HG02623 (cell line): ENCODE data around the gene PDIA5.

Experiments
- ATAC-seq: cut with Tn5 transposase; IDR thresholded peaks from one replicate; pipeline ENCODE4 v1.9.1; 2021; ENCODE audit warnings: moderate library complexity; ENCODE audit not compliant: unreplicated experiment

PDIA5 gene

DNA sequence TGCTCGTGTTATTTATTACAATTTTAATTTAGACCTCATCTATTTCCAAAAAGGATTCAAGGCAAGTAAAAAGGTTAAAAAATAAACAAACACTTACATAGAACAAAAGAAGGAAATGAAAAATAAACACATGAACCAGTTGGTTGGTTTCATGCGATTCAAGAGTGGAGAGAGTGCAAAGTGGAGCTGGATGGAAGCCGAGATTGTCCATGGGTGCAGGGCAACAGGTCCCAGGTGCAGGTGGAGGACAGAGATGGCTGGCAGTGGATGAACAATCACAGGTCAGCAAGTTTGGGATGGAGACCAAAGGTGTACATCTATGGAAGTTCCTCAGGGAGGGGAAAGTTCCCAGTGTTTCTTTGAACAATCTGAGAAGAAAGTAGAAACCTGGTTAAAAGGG is 27.6 kb upstream of the PDIA5 start:
- ATAC-seq: no peak

DNA sequence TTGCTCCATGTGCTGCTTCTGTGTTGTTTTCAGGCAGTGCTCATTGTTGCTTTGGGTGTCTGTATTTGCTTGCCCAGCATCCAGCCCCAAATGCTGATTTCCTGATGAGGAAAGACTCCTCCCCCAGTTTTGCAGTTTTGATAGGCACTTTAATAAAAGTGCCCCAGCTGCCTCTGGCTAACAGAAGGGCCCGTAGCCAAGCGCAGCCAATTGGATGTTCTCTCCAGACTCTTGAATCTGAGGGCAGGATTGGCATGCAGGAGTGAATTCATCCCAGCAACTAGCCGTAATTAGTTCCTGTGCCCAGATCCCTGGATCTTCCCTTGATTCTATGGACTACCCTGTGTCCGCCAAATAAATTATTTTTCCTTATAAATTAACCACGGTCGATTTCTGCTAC is 24.4 kb upstream of the PDIA5 start:
- ATAC-seq: no peak

DNA sequence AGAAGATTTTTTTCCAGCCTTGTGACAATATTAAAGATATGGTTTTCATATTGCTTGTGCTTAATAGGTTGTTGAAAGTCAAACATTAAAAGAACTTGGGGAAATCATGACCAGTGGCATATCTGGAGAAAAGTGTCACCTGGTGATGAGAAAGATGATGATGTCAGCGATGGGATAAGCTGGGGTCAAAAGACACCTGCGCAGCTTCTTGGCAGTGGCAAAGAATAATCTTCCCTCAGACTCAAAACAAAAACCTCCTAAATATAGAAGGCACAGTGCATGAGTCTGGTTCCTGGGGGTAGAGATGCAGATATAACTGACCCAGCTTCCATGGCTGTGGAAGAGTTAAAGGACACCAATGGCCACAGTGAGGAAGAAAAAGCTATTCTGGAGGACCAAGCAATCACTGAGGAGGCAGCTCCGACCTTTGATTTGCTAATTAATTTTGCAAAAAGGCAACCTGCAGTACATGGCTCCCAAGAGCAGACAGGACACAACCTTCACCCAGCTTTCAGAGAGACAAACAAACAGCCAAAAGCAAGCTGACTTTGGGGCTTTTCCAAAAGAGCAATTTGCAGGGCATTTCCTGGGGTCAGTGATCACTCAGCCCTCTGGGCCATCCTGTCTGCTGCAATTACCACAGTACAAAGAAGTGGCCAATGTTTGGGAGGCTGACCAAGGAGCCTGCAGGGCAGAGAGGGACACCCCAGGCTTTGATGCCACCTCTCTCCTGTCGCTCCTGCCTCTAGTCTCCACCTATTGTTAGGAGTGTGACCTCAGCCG is 21.7 kb upstream of the PDIA5 start:
- ATAC-seq: no peak

DNA sequence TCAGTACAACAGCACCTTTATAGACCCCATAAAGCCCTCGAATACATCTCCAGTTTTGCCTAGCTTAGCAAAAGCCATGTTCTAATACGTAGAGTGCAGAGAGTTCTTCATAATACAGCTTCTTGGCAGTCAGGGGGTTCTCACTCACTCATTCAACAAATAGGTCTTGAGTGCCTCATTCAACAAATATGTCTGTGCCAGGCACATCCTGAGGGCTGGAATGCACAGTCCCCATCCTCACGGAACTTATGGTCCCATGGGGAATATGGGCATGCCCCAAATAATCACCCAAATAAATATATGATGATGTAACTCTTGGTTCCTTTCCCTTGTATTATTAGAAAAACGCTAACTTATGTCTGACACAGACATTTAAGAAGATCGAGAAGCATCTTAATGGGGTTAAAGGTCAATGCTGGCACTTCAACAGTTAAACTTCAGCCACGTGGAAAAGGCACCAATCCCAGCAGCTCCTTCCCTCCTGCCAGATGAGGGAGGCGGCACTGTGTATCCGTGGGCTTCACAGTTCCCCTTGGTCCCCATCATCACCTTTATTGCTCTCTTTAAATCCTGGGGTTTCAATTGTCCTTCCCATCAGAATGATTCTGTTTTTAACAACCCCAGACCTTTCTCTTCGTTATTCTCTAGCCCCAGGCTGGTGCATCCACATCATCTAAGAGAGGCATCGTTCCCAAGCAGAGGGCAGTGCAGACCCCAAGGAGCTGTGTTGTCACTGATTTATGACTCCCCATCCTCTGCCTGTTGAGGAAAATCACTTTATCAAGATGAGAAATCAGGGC is 20.4 kb upstream of the PDIA5 start:
- ATAC-seq: no peak

DNA sequence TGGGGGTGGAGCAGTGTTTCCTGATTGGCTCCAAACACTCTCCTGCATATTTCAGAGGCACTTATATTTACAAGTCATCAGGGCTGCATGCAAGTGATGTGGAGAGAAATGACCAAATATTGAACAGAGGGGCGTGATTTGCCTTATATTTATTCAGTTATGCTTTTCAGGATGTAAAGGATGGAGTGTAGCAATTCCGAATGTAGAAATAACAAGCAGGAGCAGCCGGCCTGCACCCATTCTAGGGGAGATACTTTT is 19.8 kb upstream of the PDIA5 start:
- ATAC-seq: no peak

DNA sequence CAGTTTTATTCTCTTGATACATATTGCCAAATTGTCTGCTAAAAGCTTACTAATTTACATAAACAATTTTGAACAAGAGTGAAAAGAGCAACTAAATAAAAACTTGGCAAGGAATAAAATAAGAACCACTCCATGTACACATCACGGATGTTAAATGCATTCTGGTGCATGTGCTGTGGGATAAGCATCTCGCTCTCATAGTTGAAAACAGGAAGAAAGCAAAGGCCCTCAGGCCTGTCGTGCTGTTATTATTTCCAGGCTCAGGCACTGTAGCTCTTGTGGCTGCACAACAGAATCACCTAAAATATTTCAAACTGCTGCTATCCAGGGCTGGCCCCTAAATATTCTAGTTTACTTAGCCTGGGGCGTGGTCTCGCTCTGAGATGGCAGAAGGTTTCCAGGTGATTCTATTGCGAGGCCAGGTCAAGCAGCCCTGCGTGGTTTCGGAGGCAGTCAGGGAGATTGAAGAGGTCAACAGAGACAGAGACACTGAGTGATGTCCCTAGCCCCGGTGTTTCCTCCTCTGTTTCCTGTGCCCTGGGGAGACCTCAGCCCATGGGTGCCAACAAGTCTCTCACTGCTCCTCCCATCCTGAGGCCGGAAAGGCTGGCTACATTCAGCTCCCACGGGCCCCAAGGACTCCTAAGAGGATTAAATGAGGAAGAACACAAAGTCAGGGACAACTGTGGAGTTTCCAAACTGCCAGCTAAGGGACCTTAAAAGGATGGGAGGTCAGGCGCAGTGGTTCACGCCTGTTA is 18.2 kb upstream of the PDIA5 start:
- no peak for ATAC-seq

DNA sequence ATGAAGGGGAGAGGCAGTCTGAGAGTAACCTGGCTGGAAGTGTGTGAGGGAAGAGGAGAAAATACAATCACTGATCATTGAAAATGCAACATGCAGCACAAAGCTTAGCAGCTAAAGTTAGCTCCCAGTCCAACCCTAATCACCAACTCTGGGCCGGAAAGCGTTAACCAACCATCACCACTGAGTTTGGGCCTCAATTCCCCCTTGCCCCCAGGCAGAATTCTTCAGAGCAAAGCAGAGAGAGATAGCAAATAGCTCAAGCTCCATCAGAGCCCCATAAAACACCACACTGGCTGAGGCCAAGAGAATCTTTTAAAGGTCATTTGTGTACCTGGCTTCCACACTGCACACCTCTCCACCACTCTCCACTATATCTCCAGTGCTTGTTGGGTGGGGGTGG is 16.2 kb upstream of the PDIA5 start:
- ATAC-seq: no peak

DNA sequence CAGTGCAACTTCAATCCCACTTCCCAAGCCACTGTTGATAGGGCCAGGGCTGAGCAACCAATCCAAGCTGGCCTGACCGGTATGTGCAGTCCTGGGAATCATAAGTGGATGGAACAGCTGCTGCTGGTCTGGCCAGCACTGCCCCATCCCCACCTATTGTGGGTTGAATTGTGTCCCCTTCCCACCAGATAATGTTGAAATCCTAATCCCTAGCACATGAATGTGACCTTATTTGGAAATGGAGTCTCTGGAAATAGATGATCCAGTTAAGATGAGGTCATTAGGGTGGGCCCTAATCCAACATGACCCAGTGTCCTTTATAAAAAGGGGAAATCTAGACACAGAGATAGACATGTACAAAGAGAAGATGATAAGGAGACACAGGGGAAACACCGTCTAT is 13.7 kb upstream of the PDIA5 start:
- ATAC-seq: no peak

DNA sequence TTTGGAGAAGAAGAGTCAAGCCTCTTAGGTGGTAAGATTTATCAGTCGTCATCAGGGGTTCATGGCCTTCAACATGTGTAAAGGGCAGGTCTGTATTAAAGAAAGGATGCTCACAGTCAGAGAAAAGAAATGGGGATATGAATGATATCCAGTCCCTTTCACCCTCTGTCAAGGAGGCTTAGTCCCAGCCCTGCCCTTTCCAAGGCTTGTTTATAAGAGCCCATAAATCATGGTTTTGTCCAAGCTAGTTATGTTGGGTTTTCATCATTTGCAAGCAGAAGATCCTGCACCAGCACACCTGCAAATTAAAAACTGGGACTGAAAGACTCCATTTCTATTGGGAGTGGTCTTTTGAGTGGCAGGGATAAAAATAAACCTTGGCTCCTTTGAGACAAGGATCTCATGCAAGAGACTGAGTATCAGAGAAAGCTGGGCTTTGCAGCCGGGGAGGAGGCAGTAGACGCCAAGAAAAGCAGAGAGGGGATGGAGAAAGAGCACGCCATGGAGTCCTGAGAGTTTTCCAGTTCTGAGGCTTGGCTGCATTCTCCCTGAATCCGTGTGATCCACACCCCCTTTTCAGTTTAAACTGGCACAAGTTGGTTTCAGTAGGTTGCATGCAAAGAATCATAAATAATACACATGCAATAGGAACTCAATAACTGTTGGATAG is 12.6 kb upstream of the PDIA5 start:
- no peak for ATAC-seq

DNA sequence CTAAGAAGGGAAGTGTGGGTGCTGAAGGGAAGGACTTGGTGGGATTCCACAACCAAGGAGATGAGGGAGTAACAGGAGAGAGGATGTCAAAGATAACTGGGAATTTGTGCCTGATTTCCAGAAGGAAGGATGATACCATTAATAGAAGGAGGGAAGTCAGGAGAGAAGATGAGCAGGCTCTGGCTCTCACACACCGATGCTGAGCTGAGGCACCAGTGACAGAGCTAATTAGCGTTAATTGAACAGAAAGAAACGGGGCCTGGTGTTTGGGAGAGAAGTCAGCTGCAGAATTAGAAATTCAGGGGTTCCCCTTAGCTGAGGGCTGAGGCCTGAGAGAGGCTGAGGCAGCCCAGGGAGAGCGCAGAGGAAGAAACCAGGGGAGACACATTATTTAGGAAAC is 11.9 kb upstream of the PDIA5 start:
- no peak for ATAC-seq

DNA sequence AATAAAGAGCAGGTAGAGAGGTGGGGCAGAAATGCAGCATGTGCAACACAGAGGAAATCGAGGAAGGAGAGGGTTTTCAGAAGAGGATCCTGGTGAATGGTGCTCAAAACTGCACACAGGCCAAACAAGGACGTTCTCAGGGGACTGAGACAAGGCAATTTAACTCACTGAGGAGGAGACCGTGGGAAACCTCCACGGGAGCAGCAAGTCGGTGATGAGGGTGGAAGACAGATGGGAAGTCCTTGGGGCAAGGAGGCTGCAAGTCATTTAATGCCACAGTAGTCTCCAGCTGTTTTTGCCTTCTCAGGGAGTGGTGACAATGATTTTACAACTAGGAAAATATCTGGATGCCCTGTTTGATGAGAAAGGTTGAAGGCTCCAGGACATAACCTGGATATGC is 11.5 kb upstream of the PDIA5 start:
- no peak for ATAC-seq

DNA sequence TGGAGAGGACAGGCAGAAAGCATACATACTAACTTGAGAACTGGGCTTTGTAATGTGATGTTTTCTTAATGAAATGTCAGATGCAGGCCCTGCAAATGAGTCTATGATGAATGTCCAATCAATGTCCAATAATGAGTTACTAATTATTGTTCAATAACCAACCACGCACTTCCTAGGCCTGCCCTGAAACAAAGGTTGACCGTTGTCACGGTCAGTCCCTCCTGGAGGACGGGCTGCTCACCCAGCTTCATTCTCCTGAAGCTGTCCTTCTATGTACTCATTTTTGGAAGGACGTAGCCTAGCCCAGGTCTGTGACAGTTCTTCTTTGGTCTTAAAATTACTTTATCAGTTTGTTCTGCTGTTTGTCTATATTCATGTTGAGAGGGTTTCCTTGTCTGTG is 8.3 kb upstream of the PDIA5 start:
- no peak for ATAC-seq

DNA sequence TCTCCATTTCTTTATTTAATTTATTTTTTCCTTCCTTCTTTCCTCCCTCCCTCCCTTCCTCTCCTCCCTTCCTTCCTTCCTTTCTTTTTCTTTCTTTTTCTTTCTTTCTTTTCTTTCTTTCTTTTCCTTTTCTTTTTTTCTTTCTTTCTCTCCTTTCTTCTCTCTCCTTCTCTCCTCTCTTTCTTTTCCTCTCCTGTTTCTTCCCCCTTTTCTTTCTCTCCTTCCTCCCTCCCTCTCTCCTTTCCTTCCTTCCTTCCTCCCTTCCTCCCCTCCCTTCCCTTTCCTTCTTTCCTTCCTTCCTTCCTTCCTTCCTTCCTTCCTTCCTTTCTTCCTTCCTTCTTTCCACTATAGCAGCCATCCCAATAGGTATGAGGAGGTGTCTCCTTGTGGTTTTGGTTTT is 6.8 kb upstream of the PDIA5 start:
- ATAC-seq: no peak

DNA sequence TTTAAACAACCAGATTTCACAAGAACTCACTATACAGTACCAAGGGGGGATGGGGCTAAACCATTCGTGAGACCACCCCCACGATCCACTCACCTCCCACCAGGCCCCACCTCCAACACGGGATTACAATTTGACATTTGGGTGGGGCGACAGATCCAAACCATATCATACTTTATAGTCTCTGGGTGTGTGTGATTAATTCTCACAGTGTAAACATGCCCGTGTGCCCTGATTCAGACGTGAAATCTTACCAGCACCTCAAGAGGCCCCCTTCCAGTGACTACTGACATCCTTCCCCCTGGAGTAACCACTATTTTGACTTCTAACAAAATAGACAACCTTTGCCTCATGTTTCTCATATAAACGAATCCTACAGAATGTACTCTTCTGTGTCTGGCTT is 5.0 kb upstream of the PDIA5 start:
- ATAC-seq: no peak

DNA sequence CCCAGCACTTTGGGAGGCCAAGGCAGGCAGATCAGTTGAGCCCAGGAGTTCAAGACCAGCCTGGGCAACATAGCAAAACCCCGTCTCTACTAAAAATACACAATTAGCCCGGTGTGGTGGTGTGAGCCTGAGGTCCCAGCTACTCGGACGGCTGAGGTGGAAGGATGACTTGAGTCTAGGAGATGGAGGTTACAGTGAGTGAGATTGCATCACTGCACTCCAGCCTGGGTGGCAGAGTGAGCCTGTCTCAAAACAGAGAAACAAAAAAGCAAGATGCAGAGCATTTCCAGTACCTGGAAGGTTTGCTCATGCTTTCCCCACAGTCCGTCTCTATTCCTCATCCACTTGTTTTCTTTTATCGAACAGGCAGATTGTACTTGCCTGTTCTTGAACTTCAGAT is 3.8 kb upstream of the PDIA5 start:
- no peak for ATAC-seq

DNA sequence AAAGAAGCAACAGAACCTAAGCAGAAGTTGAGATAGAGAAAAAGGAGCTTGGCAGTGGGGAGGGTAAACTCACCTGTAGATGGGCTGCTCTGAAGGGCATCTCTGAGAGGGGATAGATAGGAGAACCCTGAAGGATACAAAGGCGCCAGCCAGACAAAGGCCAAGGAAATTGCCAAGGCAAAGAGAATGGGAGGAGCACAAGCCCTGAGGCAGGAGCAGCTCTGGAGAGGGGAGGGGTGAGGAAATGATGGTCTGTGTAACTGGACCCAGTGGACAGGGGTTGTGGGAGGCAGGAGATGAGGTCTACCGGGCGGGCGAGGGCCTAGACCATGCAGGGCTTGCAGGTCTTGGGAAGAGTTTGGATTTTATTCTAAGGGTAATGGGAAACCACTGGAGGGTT is 2.3 kb upstream of the PDIA5 start:
- ATAC-seq: no peak

DNA sequence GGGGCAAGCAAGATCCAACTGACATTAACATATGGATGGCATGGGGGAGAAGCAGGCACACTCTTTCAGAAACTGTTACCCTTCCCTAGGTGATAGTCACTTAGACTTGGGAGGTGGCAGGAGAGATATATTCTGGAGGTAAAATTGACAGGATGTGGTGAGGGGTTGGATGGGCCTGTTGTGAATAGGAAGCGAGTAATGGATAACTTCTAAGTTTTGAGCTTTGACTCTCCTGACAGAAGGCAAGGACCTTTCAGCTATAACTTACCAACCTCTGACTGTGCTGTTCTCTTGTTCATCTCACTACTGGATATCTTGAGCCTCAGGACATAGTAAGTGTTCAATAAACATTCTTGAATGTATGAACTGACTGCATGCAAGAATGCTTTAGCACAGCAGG is 1.9 kb upstream of the PDIA5 start:
- no peak for ATAC-seq

DNA sequence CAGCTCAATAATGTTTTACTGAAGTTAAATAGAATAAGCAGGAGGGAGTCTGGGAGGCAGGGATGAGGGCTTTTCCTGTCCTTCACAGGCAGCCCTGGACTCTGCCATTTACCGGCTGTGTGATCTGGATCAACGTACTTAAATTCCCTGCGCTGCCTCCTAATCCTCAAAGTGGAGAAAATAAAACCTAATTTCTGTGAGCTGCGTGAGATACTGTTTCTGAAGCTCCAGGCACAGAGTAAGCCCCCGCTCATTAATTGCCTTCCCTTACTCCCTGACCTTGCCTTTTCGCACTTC is 278 bp upstream of the PDIA5 start:
- no peak for ATAC-seq

DNA sequence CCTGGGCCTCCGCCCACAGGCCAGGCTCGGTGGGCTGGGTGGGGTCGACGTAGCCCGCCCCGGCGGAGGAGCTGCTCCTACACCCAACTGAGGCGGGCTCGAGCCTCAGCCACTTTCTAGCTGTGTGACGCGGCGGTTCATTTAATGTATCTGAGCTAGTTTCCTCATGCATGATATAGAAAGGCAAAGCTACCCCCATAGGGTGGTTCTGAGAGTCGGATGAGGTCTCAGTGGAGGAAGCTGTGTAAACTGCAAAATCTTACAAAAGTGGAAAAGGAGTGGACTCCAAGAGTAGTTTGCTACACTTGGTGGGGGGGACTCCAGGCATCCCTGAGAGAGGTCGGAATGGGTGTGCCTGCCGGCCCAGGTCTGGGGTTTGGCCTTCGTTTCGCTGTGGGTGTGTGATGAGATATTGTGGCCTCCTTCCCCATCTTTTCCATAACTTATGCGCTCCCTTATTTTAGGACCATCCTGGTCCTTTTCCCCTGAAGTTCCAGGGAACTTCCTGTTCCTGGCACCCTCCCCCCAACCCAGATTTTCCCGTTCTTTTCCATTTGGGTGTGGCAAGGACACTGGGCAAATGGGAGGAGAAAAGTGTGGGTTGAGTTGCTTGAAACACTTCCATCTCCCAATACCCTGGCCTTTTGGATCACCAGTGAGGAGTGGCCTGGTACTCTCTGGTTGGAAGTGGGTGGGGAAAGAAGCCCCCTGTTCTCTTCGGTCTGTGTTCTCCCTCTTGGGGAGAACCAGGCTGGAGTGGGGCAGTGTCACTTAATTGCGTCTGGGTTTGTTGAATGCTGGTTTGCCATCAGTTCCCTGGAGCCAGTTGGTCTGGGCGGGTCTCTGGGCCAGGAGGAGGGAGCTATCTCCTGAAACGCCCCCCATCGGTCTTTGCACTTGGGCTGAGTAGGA is 1.1 kb downstream of the PDIA5 start:
- ATAC-seq: peak; percentile 18

DNA sequence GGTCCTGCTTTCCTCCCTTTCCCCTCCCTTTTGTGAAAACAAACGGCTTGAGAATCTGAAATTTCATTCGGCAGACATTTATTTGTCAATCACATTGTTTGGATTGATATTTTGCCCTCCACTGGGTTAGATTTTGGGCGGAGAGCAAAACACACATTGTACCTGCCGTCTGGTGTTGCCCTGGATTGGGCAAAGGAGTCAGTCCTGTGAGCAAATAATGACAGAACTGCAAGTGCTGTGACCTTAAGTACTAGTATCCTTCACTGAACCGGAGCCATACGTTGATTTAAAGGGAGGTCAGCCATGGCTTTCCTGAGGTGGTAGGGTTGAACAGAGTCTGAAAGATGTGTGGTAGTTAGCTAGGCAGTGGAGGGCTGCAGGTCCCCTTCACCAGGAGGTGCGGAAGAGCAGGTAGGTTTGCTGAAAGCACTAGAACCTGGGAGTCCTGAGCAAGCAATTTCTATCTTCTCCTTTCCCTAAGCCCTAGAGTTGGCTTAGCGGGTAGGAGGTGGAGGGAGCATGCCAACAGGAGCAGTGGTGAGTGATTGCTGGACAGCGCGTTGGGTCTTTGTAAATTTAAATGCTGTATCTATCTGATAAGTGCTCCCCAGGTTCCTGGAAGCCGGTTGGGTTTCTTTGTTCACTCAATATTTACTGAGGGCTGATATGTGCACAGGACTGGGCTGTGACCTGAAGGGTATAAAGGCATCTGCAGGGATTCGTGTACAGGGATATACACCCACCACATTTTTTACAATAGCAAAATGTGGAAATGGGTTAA is 2.0 kb downstream of the PDIA5 start:
- no peak for ATAC-seq
